NCI-H146 treated with DMSO at 0.1 percent for 48 hours (cell line): ENCODE measurements around the gene TACR2.

Experiments
- DNase-seq: peaks from one replicate; lab custom pipeline; 2025; ENCODE audit not compliant: unreplicated experiment; lab: John Stamatoyannopoulos, UW

The TACR2 gene

DNA sequence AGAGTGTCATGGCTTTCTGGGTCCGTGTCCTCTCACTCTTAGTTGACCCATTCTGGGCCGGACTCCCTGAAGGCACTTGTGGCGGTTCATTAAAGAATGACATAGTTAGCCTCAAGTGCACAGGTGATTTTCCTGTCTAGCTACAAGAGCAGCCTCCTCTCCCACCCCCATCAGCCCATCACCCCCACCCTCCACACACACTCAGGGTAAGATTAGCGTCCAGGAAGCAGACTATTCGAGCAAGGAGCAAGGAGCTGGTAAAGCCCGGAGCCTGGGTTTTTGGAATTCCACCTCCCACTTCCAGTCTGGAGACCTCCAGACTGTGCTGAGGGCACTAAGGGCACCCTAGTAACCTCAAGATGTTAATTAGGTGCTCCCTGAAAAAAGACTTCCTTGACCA lies 39.5 kb downstream of the TACR2 start:
- no peak for DNase-seq

DNA sequence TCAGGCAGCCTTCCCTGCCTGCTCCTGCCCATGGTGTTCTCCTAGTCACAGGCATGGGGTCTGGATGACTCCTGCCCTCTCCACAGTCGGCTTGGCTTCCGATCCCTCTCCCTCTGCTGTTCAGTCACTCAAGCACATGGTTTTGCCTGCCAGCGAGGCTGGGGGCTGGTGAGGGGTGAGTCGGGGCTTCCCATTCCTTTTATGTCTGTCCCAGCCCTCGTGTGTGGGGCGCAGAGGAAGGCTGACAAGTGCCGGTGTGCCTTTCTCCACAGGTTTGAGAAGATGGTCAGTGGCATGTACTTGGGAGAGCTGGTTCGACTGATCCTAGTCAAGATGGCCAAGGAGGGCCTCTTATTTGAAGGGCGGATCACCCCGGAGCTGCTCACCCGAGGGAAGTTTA lies 40.1 kb downstream of the TACR2 start:
- no peak for DNase-seq

DNA sequence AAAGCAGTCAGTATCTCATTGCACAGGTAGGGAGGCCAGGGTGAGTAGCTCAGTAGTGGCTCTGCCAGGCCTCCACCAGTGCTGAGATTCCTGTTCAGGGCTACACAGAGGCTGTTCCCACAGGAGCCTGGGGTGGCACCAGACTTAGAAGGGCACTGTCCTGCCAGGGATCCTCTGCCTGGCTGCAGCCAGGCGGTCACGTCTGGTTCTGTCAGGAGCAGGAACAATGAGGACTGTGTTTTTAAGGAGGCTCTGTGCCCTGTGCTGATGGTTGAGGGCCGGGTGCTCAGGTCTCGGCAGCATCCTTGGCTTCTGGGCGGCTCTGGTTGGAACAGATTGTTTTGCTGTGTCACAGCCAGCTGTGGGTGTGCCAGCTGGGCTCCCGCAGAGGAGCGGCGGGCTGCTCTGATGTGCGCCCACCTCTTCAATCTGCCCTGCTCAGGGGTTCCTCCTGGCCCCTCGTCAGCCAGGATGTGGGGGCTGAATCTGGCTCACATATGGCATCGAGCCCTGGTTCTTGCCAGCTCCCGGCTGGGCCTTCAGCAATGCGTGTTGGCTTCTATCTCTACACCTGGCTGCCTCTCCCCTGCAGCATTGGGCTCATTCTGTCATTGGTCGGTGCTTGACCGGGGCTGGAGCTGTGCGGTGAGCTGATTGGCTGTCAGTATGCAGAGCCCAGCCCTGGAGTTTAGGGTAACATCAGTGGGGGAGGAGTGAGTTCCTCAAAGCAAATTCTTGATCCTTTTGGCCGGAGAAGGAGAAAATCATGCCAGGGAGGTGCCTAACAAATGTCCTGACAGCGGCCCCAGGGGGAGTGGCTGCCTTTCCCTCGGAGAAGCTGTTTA lies 41.2 kb downstream of the TACR2 start:
- no peak for DNase-seq

DNA sequence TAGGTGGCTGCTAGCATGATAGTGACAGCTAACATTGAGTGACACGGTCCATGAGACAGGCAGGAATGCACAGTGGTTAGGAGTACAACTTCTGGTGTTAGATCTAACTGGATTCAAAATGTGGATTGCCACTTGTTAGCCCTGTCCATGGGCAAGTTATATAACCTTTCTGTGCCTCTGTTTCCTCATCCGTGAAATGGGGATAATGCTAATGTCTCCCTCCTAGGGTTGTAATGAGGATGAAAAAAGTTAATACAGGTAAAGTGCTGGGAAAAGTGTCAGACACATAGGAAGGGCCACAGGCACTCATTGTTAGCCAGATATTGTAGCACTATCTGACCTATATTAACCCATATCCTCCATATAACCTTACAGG lies 41.8 kb downstream of the TACR2 start:
- DNase-seq: no peak

DNA sequence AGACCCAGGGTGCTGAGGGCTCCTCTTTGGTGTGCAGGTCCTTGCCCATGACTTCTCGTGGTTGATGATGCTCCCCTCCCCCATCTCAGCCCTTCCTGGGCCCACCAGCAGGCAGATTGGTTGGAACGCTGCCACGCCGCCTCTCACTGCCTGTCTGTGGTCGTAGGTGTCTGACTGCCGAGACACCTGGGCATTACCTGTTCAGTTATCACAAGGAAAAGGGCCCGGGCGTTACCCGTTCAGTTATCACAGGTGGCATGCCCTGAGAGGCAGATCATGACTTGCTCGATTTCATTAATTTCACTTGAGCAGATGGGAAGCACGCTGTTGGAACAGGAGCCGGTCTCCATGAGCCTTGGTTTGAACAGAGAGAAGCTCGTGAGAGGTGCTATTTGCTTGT lies 42.5 kb downstream of the TACR2 start:
- DNase-seq: no peak

DNA sequence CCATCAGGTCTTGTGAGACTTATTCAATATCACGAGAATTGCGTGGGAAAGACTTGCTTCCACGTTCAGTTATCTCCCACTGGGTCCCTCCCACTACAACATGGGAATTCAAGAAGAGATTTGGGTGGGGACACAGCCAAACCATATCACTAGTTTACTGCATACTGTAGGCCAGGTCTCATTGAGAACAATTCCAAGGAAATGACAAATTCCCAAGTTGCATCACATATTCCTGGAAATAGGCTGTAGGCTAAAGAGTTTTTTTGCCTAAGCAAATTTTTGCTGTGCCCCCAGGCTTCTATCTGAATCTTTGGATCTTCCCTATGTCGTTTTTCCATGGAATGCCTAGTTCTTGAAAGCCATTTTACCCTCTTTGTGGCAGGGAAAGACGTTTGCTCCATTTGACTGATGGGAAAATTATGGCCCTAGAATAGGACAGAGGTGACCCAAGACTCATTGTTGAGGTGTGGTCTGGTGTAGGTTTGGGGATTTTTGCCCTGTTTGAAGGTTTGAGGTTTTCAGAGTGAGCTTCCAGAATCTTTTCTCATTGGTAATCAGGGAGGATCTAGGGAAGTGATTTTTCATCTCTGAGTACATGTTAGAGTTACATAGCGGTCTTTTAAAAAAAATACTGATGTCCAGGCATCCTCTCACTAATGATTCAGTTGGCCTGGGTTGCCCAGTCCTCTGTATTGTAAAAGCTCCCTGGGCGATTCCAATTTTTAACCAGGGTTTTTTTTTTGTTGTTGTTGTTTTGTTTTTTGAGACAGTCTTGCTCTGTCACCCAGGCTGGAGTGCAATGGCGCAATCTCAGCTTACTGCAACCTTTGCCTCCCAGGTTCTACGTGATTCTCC lies 44.4 kb downstream of the TACR2 start:
- DNase-seq: no peak

- no peak for DNase-seq
These were observed 49.2 kb downstream of the TACR2 start for GRCh38 chr10:69367469-69367868.

- no peak for DNase-seq
These were observed 50.0 kb downstream of the TACR2 start for GRCh38 chr10:69366738-69367137.

- no peak for DNase-seq
These were observed 52.3 kb downstream of the TACR2 start for GRCh38 chr10:69364232-69364940.

- DNase-seq: no peak
These were observed 53.1 kb downstream of the TACR2 start for GRCh38 chr10:69363666-69364065.

DNA sequence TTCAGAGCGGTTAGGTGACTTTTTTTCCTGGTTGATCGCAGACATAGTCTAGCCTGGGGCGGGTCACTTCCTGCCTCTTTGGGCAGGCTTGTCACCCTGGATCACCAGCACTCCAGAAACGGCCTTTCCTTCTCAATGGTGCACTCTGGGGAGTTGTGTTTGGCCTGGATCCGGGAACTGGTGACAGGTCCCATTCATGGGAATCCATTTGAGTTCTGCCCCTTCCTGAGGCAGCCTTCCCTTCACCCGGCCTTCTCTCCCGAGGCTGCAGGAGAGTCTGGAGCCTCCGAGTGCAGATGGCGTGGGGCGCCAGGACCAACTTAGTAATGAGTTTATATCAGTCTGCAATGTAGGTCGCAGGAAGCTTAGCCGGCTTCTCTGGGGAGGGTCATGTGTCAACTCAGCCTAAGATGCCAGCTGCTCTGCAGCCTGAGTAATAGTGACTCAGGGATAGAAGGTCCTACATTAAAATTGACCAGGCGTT lies 54.2 kb downstream of the TACR2 start:
- no peak for DNase-seq

- no peak for DNase-seq
These were observed 55.5 kb downstream of the TACR2 start for GRCh38 chr10:69361303-69361614.

GRCh38 chr10:69360485-69361302 lies 56.0 kb downstream of the TACR2 start:
- DNase-seq: no peak

DNA sequence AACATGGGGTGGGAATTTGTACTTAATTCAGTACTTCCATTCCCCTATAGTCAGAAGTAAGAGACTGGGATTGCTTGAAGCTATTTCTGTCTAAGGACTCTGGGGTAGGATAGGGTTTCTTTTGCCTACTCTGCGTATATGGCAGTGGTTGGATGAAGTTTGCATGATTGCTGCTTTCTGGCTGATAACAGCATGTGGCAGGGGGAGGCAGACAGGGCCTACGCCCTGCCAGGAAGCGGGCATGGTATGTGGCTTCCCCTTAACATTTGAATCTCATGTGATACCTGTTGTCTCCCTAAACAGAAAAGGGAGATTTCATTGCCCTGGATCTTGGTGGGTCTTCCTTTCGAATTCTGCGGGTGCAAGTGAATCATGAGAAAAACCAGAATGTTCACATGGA lies 57.1 kb downstream of the TACR2 start:
- DNase-seq: no peak

DNA sequence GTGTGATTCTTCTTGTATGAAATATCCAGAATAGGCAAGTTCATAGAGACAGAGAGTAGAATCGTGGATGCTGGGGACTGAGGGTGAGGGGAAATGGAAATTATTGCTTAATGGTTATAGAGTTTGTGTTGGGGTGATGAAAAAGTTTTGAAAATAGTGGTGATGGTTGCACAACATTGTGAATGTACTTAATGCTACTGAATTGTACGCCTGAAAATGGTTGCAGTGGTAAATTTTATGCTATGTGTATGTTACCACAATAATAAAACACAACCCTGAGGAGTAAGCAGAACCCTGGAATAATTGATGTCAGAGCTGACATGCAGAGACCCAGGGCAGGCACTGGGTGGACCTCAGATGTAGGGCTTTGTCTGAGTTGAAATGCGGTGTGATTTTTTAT lies 57.6 kb downstream of the TACR2 start:
- no peak for DNase-seq

- DNase-seq: no peak
These were observed 58.4 kb downstream of the TACR2 start for GRCh38 chr10:69358148-69358795.

- no peak for DNase-seq
These were observed 60.5 kb downstream of the TACR2 start for GRCh38 chr10:69356187-69356586.

- DNase-seq: no peak
These were observed 62.6 kb downstream of the TACR2 start for GRCh38 chr10:69353977-69354635.
